ENCODE results near the gene PCMT1. TPM values are rescaled to one million over a fixed set of nuclear protein-coding genes. Genes with fewer than 3 reads are reported as not detected.

PCMT1 gene
- total and polyA plus RNA-seq, 2 of the 13 experiments (the other 11 are each of a cell fraction or from before 2014, with no cell fraction given): 112 to 169 TPM

GRCh38 chr6:149750136-149750609 is 632 bp downstream of the PCMT1 start (continued):
- TF ChIP-seq ZNF407 (CRISPR knock-in tag; IDR thresholded peaks at IDR 0.05; ENCODE audit: not compliant biosample characterization) (peak; percentile 53), PBX3 (CRISPR knock-in tag; IDR thresholded peaks at IDR 0.05; ENCODE audit: borderline replicate concordance) (0 out of 2 replicates have a peak, but pooled peaks have one; percentile 15), HMG20B (CRISPR knock-in tag; conservative IDR thresholded peaks at IDR 0.05) (no peak), RXRB (CRISPR knock-in tag; IDR thresholded peaks at IDR 0.05; ENCODE audit: borderline replicate concordance) (no peak), TCF12 (IDR thresholded peaks at IDR 0.05) (no peak), TCF12 (CRISPR knock-in tag; IDR thresholded peaks at IDR 0.05) (no peak), KLF11 (CRISPR knock-in tag; IDR thresholded peaks at IDR 0.05) (no peak), CSRNP2 (CRISPR knock-in tag; conservative IDR thresholded peaks at IDR 0.05; ENCODE audit: low read depth) (no peak), ADNP (CRISPR knock-in tag; IDR thresholded peaks at IDR 0.05) (no peak), TFDP1 (CRISPR knock-in tag; IDR thresholded peaks at IDR 0.05; ENCODE audit: borderline replicate concordance) (no peak)
